RKO (cell line): ENCODE data around the gene ST14.
"Not testable (repeated sequence)": the region's sequence is repeated elsewhere in the genome, so short reads cannot be mapped to it uniquely, and the experiment has no call there.

Experiments
- DNase-seq: peaks from one replicate; pipeline ENCODE4 v3.0.0-alpha.2; 2016; ENCODE audit warnings: low spot score

ST14 gene

GRCh38 chr11:130237282-130238006, 77.9 kb downstream of the ST14 start:
- DNase-seq, result no peak

GRCh38 chr11:130241713-130242112, 82.1 kb downstream of the ST14 start:
- DNase-seq, result no peak

GRCh38 chr11:130243816-130244215, 84.2 kb downstream of the ST14 start:
- no peak for DNase-seq

- DNase-seq, result no peak
These were observed 85.3 kb downstream of the ST14 start for GRCh38 chr11:130244848-130245247.

DNA sequence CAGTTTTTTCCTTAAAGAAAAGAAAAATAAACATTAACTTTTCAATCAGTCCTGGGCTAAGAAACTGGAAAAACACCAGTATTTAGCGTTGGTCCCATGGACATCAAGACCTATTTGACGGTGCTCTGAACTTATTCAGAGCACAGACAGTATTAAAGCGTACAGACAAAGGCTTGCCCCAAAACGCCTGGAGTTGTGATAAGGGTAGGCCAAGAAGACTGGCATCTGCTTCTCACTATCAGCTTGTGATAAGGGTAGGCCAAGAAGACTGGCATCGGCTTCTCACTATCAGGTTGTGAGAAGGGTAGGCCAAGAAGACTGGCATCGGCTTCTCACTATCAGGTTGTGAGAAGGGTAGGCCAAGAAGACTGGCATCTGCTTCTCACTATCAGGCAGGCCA, 85.8 kb downstream of the ST14 start:
- DNase-seq, result not testable (repeated sequence)

GRCh38 chr11:130246270-130246669, 86.7 kb downstream of the ST14 start:
- no peak for DNase-seq

DNA sequence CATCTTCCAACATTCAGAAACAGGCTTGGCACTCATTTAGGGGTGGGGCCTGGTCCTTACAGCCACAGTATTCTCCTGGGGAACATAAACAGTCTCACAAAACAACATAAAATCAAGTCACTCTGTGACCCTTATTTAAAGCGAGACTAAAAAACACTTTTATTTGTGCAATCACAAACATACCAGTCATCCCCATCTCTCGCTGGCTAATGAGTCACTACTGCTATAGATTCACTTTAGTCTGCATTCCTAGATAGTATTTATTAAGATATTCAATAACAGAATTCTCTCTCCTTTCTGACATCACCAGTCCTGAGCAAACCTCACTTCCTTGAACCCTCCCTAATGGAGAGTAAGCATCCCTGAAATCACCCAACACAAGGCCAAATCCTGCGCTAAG, 87.2 kb downstream of the ST14 start:
- no peak for DNase-seq

GRCh38 chr11:130247319-130247718, 87.7 kb downstream of the ST14 start:
- DNase-seq, result no peak

GRCh38 chr11:130249371-130249770, 89.8 kb downstream of the ST14 start:
- DNase-seq, result no peak

GRCh38 chr11:130249929-130250328, 90.3 kb downstream of the ST14 start:
- not testable (repeated sequence) for DNase-seq

GRCh38 chr11:130251763-130252162, 92.2 kb downstream of the ST14 start:
- not testable (repeated sequence) for DNase-seq
